Suprapubic skin (tissue), 4 donors: ENCODE data around the gene CACNA1D. TPM values are rescaled to one million over a fixed set of nuclear protein-coding genes. Genes with fewer than 3 reads are reported as not detected.

ENCODE experiments used
- DNase-seq, 2 donors: peaks; one replicate each; pipeline ENCODE4 v3.0.0-alpha.2; 2019; ENCODE audit warnings: low spot score in 2 of 2
- H3K27ac ChIP-seq: fragments of 200-600 bp; sonication (generic); one replicate; pipeline ENCODE4 v1.5.1; 2019
- H3K27me3 ChIP-seq: fragments of 200-600 bp; sonication (generic); one replicate; pipeline ENCODE4 v1.5.1; 2019
- H3K36me3 ChIP-seq: fragments of 200-600 bp; sonication (generic); one replicate; pipeline ENCODE4 v1.5.1; 2019
- H3K4me1 ChIP-seq: fragments of 200-600 bp; sonication (generic); one replicate; pipeline ENCODE4 v1.5.1; 2019
- H3K4me3 ChIP-seq: fragments of 200-600 bp; sonication (generic); one replicate; pipeline ENCODE4 v1.5.1; 2019; ENCODE audit warnings: mild to moderate bottlenecking
- H3K9me3 ChIP-seq: fragments of 200-600 bp; sonication (generic); one replicate; pipeline ENCODE4 v1.5.1; 2019
- EP300 ChIP-seq: sonication (generic); formaldehyde crosslinking; IDR thresholded peaks from one replicate; pipeline ENCODE4 v1.6.1; 2017; ENCODE audit warnings: antibody characterized with exemption
- POLR2A ChIP-seq, 2 donors: fragments of 450-650 bp; IDR thresholded peaks; one replicate each; pipeline ENCODE4 v1.6.1; 2017; ENCODE audit warnings: antibody characterized with exemption in 2 of 2, mild to moderate bottlenecking in 2 of 2, moderate library complexity in 2 of 2
- POLR2AphosphoS5 ChIP-seq, 3 donors: sonication (generic); formaldehyde crosslinking; IDR thresholded peaks; one replicate each; pipeline ENCODE4 v1.6.1; 2017; ENCODE audit warnings: antibody characterized with exemption in 3 of 3
- WGBS: methylation state at CpG from one replicate; pipeline ENCODE4 v1.1.5; 2018; 5-methylcytosine and 5-hydroxymethylcytosine counted together
- total RNA-seq, 4 donors: library from RNA; depleted of rRNA; stranded (reverse); fragments of >200 nt; gene quantifications; one replicate each; pipeline ENCODE4 v1.1.0, GENCODE V29; 2016
- TF ChIP-seq, protein P1 (sequence below), 2 donors: fragments of 200-600 bp in 1 of 2; fragments of 450-650 bp in 1 of 2; sonication (generic) in 1 of 2; IDR thresholded peaks; one replicate each; pipeline ENCODE4 v1.5.1; 2016 to 2019; ENCODE audit warnings: antibody characterized with exemption in 2 of 2, mild to moderate bottlenecking in 1 of 2, moderate library complexity in 1 of 2

Gene CACNA1D
- total RNA-seq, 4 donors from 2014 or later = 1.9 to 28.2 (median 6.3) TPM

DNA sequence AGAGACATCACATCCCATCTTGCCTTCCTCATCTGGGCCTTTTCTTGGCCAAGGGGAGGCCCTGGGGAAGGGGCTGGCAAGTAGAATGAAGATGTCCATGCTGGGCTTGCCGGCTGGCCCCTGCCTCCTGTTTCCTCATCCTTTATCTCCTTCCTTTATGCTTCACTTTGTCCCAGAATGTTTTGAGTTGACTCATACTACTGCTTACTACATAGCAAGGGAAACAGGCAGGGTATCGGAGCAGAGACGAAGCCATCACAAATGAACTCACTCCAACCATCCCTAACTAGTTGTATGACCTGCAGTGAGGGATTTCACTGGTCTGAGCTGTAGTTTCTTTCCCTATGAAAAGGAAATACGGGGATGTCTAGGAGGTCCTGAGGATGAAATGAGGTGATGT is 285.8 kb downstream of the CACNA1D start:
- H3K9me3 ChIP-seq = no peaks in the 10 kb centered on the region
- no peak overlapping the region for H3K27ac ChIP-seq
- no peak overlapping the region for H3K4me3 ChIP-seq
- DNase-seq = no peak
- TF ChIP-seq POLR2AphosphoS5 (IDR thresholded peaks at IDR 0.05) (no peak), EP300 (no peak), POLR2A (IDR thresholded peaks at IDR 0.05) (no peak)
- TF ChIP-seq, protein P1, sequence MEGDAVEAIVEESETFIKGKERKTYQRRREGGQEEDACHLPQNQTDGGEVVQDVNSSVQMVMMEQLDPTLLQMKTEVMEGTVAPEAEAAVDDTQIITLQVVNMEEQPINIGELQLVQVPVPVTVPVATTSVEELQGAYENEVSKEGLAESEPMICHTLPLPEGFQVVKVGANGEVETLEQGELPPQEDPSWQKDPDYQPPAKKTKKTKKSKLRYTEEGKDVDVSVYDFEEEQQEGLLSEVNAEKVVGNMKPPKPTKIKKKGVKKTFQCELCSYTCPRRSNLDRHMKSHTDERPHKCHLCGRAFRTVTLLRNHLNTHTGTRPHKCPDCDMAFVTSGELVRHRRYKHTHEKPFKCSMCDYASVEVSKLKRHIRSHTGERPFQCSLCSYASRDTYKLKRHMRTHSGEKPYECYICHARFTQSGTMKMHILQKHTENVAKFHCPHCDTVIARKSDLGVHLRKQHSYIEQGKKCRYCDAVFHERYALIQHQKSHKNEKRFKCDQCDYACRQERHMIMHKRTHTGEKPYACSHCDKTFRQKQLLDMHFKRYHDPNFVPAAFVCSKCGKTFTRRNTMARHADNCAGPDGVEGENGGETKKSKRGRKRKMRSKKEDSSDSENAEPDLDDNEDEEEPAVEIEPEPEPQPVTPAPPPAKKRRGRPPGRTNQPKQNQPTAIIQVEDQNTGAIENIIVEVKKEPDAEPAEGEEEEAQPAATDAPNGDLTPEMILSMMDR (IDR thresholded peaks at IDR 0.05) = no peak
- H3K4me1 ChIP-seq = peaks cover 3% of the 10 kb centered on the region
- no peaks in the 10 kb centered on the region for H3K27me3 ChIP-seq
- no peaks in the 10 kb centered on the region for H3K36me3 ChIP-seq
- WGBS = 90% methylated on average over 4 of the region's 4 CpGs

DNA sequence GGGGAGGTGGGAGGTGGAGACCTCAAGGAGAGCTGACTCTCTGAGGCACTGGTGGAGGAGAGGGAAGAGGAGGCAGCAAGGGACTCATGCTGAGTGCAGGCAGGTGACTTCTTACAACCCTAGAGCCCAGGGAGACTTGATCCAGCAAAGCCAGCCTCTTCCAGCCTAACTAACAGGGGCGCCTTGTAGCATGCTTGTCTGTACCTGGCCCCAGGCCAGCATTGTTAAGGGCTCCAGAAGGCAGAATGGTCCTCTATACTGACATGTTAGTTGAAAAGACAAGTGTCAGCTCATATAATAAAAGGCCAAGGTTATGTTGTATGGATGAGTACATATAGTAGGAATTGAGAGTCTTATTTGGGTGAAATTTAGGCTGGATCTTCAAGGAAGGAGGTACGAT is 286.4 kb downstream of the CACNA1D start:
- H3K27me3 ChIP-seq = no peaks in the 10 kb centered on the region
- no peaks in the 10 kb centered on the region for H3K36me3 ChIP-seq
- no peaks in the 10 kb centered on the region for H3K9me3 ChIP-seq
- TF ChIP-seq POLR2A (IDR thresholded peaks at IDR 0.05) (no peak), POLR2AphosphoS5 (IDR thresholded peaks at IDR 0.05) (no peak), EP300 (no peak)
- TF ChIP-seq, protein P1 (IDR thresholded peaks at IDR 0.05) = no peak
- no peak overlapping the region for H3K4me3 ChIP-seq
- no peak for DNase-seq
- H3K4me1 ChIP-seq = peaks cover 3% of the 10 kb centered on the region
- WGBS = 91% methylated on average over 2 of the region's 2 CpGs
- no peak overlapping the region for H3K27ac ChIP-seq

DNA sequence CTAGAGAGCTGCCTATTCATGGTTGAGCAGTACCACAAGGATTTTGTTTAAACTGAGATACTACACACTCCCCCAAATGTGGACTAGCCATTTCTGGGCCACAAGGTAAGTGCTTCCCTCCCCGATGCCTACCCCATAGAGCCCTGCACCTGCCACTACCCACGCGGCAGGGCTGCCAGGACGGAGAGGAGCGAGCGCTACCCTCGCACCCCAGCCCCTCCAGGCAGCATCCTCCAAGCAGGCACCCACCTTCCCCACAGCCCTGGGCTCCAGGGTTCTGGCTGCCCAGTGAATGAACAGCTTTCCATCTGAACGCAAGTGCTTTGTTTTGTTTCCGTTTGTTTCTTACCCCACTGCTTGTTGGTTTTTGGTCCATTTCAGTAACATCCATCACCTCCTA is 292.6 kb downstream of the CACNA1D start:
- Histone ChIP-seq H3K4me1 (no peaks in the 10 kb centered on the region), H3K9me3 (no peaks in the 10 kb centered on the region), H3K27ac (no peak overlapping the region), H3K27me3 (no peaks in the 10 kb centered on the region), H3K4me3 (no peak overlapping the region), H3K36me3 (no peaks in the 10 kb centered on the region)
- TF ChIP-seq, protein P1 (IDR thresholded peaks at IDR 0.05) = no peak
- TF ChIP-seq EP300 = no peak
- no peak for TF ChIP-seq POLR2AphosphoS5 (IDR thresholded peaks at IDR 0.05)
- no peak for TF ChIP-seq POLR2A (IDR thresholded peaks at IDR 0.05)
- no peak for DNase-seq
- WGBS = 95% methylated on average over 9 of the region's 9 CpGs

DNA sequence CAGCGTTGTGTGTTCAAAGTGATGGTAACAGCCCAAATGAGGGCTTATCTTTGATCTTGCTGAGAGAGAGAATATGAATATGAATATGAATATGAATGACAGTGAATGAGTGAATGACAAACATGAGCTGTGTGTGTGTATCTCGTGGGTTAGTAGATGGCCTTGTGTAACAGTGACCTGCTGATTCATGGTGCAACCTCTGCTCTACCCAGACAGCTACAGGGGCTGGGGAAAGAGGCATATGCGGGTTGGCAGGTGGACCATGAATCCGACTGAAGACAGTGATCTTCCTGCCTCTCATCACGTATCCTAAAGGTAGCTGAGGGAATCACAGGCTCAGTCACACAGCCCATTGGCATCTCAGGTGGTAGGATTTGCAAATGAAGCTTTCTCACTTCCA is 293.6 kb downstream of the CACNA1D start:
- H3K4me1 ChIP-seq = no peaks in the 10 kb centered on the region
- no peaks in the 10 kb centered on the region for H3K36me3 ChIP-seq
- no peak overlapping the region for H3K4me3 ChIP-seq
- no peaks in the 10 kb centered on the region for H3K27me3 ChIP-seq
- TF ChIP-seq, protein P1 (IDR thresholded peaks at IDR 0.05) = no peak
- no peak for TF ChIP-seq EP300
- no peak for TF ChIP-seq POLR2AphosphoS5 (IDR thresholded peaks at IDR 0.05)
- no peak for TF ChIP-seq POLR2A (IDR thresholded peaks at IDR 0.05)
- no peak overlapping the region for H3K27ac ChIP-seq
- 81% methylated on average over 5 of the region's 5 CpGs for WGBS
- no peaks in the 10 kb centered on the region for H3K9me3 ChIP-seq
- no peak for DNase-seq

DNA sequence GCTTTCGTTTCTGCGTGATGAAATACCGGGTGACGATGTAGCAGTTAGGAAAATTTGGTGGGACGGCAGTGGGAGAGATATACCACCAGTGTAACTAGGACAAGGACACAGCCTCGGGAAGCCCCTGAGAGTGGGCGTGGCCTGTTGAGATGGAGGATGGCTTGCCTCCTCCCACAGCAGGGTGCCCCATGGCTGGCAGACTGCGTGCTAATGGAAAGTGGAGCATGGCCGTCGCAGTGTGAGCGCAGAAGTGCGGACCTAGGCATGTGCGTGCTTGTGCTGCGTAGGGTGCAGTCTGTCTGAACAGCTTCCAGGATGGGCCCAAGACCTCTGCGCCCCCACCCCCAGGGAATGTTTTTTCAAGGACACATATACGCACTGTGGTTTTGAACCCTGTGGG is 295.0 kb downstream of the CACNA1D start:
- Histone ChIP-seq H3K9me3 (no peaks in the 10 kb centered on the region), H3K27me3 (no peaks in the 10 kb centered on the region), H3K4me3 (no peak overlapping the region), H3K4me1 (no peaks in the 10 kb centered on the region), H3K27ac (no peak overlapping the region), H3K36me3 (no peaks in the 10 kb centered on the region)
- no peak for DNase-seq
- TF ChIP-seq POLR2AphosphoS5 (IDR thresholded peaks at IDR 0.05) (no peak), EP300 (no peak), POLR2A (IDR thresholded peaks at IDR 0.05) (no peak)
- TF ChIP-seq, protein P1 (IDR thresholded peaks at IDR 0.05) = no peak
- 89% methylated on average over 16 of the region's 16 CpGs for WGBS
